DND-41 (cell line): Measurements from ENCODE around the gene TMOD4.
"Not testable (repeated sequence)": the region's sequence is repeated elsewhere in the genome, so short reads cannot be mapped to it uniquely, and the experiment has no call there.

Experiments used
- ATAC-seq: fragments of 200-7000 bp; cut with Tn5 transposase; 3 replicates; pipeline ENCODE4 v1.9.1; 2021; ENCODE audit warnings: low read depth; ENCODE audit not compliant: insufficient read depth
- DNase-seq: peaks from one replicate; pipeline ENCODE4 v3.0.0-alpha.2; 2020
- H2AFZ ChIP-seq: 2 replicates; pipeline ENCODE4 v1.6.0; 2012; ENCODE audit warnings: low read depth, low read length
- H3K27ac ChIP-seq: 2 replicates; pipeline ENCODE4 v1.5.1; 2012; ENCODE audit warnings: low read length, inconsistent platforms
- H3K27me3 ChIP-seq: fragments of 200-600 bp; sonication (generic); 2 replicates; pipeline ENCODE4 v1.6.0; 2012; ENCODE audit warnings: low read length, mild to moderate bottlenecking, inconsistent platforms; ENCODE audit not compliant: insufficient read depth, poor library complexity
- H3K36me3 ChIP-seq: 2 replicates; pipeline ENCODE4 v1.5.1; 2012; ENCODE audit warnings: low read length, inconsistent platforms; ENCODE audit not compliant: insufficient read depth
- H3K4me1 ChIP-seq: 2 replicates; pipeline ENCODE4 v1.5.1; 2012; ENCODE audit warnings: mild to moderate bottlenecking, low read length; ENCODE audit not compliant: insufficient read depth
- H3K4me2 ChIP-seq: 2 replicates; pipeline ENCODE4 v1.6.0; 2012; ENCODE audit warnings: mild to moderate bottlenecking, moderate library complexity, low read length, inconsistent platforms; ENCODE audit not compliant: insufficient read depth
- H3K4me3 ChIP-seq, 2 experiments: fragments of 200-600 bp in 1 of 2; shearing (Covaris generic) in 1 of 2; 2 replicates each; pipeline ENCODE4 v1.5.1; 2012 to 2016; ENCODE audit warnings: inconsistent platforms in 2 of 2, low read length in 2 of 2, mild to moderate bottlenecking in 2 of 2, low read depth in 1 of 2, moderate library complexity in 1 of 2
- H3K79me2 ChIP-seq: 2 replicates; pipeline ENCODE4 v1.6.0; 2012; ENCODE audit warnings: low read length, inconsistent platforms; ENCODE audit not compliant: insufficient read depth
- H3K9ac ChIP-seq: 2 replicates; pipeline ENCODE4 v1.6.0; 2012; ENCODE audit warnings: low read depth, mild to moderate bottlenecking, inconsistent platforms, low read length, moderate library complexity
- H3K9me3 ChIP-seq: 2 replicates; pipeline ENCODE4 v1.5.1; 2012; ENCODE audit warnings: low read length, moderate library complexity, mild to moderate bottlenecking, inconsistent platforms; ENCODE audit not compliant: insufficient read depth, severe bottlenecking
- H4K20me1 ChIP-seq: 2 replicates; pipeline ENCODE4 v1.6.0; 2012; ENCODE audit warnings: low read length; ENCODE audit not compliant: insufficient read depth
- EZH2 ChIP-seq: IDR thresholded peaks from 3 replicates; pipeline ENCODE4 v1.6.1; 2012; ENCODE audit warnings: borderline replicate concordance, low read depth, mild to moderate bottlenecking, moderate library complexity, low read length, inconsistent platforms; ENCODE audit not compliant: severe bottlenecking
- TF ChIP-seq, protein P1 (sequence below): IDR thresholded peaks from 2 replicates; pipeline ENCODE4 v1.5.1; 2012; ENCODE audit warnings: borderline replicate concordance, low read length, moderate library complexity, mild to moderate bottlenecking; ENCODE audit not compliant: poor library complexity, severe bottlenecking; ENCODE audit errors: extremely low read depth

Gene TMOD4

DNA sequence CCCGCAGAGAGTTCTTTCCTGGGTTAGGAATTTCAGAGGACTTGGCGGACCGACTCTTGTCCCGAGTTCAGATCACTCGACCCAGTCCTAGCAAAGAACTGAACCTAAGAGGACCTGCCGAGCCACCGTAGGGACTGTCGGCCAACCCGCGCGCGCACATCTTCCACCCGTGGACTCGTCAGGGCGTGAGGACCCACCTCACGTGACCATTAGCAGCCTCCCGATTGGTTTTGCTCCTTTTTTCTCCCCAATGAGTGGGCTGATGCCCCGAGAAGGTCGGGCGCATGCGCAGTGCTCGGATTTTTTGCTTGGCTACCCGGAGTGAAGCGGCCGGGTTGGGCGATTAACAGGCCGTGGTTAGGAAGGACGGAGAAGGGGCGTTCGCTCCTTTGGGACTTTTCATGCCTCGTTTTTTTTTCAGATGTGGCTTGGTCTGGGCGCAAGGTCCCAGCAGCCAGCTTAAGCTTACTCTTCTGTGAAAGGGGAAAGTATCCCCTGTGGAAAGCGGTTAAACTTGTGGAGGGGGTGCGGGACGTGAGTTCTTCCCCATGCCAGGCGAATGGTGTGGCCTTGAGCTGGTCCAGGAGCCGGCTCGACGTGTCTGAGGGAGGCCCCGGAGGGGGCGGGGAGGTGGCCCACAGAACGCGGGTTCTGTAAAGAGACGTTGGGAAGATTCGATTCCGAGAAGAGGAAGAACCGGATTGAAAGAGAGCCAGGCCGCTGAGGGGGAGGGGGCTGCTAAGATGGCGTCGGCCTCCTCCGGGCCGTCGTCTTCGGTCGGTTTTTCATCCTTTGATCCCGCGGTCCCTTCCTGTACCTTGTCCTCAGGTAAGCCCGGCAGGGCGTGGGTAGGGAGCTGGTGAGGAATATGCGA lies 22.7 kb upstream of the TMOD4 start, which contains the start of gene PIP5K1A:
Gene PIP5K1A, plus strand, starts transcription at position 299 of the 874 bp plus-strand sequence. Its CDS starts 445 bp downstream, at position 744.
- Histone ChIP-seq H3K9me3 (no peaks in the 10 kb centered on the region), H3K79me2 (peaks cover 50% of the 10 kb centered on the region), H3K9ac (peak within 1 kb of the TSS; percentile 75), H2AFZ (peak within 1 kb of the TSS; percentile 84), H4K20me1 (peaks cover 28% of the 10 kb centered on the region; the same call in 1 of the 2 replicates), H3K27me3 (no peaks in the 10 kb centered on the region), H3K36me3 (peaks cover 23% of the 10 kb centered on the region), H3K4me1 (peaks cover 37% of the 10 kb centered on the region), H3K4me2 (peak within 1 kb of the TSS; percentile 75), H3K27ac (peak within 1 kb of the TSS; percentile 93), H3K4me3 (peak within 1 kb of the TSS; percentile 98)
- ATAC-seq (peak; percentile 93), DNase-seq (peak; percentile 98)
- no peak for TF ChIP-seq EZH2
- TF ChIP-seq, protein P1, sequence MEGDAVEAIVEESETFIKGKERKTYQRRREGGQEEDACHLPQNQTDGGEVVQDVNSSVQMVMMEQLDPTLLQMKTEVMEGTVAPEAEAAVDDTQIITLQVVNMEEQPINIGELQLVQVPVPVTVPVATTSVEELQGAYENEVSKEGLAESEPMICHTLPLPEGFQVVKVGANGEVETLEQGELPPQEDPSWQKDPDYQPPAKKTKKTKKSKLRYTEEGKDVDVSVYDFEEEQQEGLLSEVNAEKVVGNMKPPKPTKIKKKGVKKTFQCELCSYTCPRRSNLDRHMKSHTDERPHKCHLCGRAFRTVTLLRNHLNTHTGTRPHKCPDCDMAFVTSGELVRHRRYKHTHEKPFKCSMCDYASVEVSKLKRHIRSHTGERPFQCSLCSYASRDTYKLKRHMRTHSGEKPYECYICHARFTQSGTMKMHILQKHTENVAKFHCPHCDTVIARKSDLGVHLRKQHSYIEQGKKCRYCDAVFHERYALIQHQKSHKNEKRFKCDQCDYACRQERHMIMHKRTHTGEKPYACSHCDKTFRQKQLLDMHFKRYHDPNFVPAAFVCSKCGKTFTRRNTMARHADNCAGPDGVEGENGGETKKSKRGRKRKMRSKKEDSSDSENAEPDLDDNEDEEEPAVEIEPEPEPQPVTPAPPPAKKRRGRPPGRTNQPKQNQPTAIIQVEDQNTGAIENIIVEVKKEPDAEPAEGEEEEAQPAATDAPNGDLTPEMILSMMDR: no peak

DNA sequence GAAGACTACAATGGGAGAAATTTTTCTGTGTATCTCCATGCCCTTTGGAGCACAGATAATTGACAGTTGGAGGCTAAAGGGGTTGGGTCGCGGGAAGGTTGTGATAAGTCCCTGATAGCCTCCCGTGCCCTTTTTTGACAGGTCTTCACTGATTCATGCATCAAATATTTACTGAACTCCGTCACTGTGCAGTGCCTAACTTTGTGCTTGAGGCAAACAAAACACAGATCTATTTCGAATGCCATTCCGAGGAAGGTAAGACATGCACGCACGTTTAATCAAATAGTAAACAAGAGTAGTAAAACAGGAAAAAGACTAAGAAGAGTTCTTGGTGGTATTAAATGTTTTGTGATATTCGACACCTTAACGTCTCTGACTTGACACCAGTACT lies 22.1 kb upstream of the TMOD4 start:
- Histone ChIP-seq H3K4me2 (peak overlapping the region; percentile 75), H3K4me1 (peaks cover 37% of the 10 kb centered on the region), H4K20me1 (peaks cover 26% of the 10 kb centered on the region; the same call in 1 of the 2 replicates), H3K27me3 (no peaks in the 10 kb centered on the region), H3K36me3 (peaks cover 16% of the 10 kb centered on the region), H3K9me3 (no peaks in the 10 kb centered on the region), H2AFZ (peak overlapping the region; percentile 84), H3K79me2 (peaks cover 44% of the 10 kb centered on the region), H3K9ac (peak overlapping the region; percentile 75), H3K27ac (peak overlapping the region; percentile 73), H3K4me3 (peak overlapping the region; percentile 98)
- no peak for TF ChIP-seq EZH2
- TF ChIP-seq, protein P1: no peak
- no peak for ATAC-seq
- DNase-seq: no peak

DNA sequence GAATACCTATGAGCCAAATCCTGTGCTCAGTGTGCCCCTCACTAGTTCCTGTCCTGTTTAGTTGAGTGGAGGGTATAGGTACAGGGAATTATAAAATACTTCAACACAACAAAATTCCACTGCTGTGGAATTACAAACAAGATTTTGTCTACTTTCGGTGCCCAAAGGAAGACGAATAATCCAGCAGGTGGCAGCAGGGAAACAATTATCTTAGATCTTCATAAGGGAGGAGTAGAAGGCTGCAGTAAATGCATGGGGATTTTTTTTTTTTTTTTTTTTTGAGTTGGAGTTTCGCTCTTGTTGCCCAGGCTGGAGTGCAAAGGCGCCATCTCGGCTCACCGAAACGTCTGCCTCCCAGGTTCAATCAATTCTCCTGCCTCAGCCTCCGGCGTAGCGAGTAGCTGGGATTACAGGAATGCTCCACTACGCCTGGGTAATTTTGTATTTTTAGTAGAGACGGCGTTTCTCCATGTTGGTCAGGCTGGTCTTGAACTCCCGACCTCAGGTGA lies 20.6 kb upstream of the TMOD4 start:
- peaks cover 29% of the 10 kb centered on the region for H3K79me2 ChIP-seq
- ATAC-seq (0 out of 3 replicates have a peak, but pooled peaks have one; percentile 17), DNase-seq (peak; percentile 69)
- H3K27ac ChIP-seq: no peak overlapping the region
- TF ChIP-seq, protein P1: peak; percentile 74
- no peak for TF ChIP-seq EZH2
- no peak overlapping the region for H3K9ac ChIP-seq
- H2AFZ ChIP-seq: no peak overlapping the region
- H3K4me1 ChIP-seq: peaks cover 33% of the 10 kb centered on the region
- H3K36me3 ChIP-seq: peaks cover 2% of the 10 kb centered on the region
- no peaks in the 10 kb centered on the region for H3K9me3 ChIP-seq
- H3K4me2 ChIP-seq: peak overlapping the region; percentile 28; the same call in 1 of the 2 replicates
- H4K20me1 ChIP-seq: peaks cover 18% of the 10 kb centered on the region; the same call in 1 of the 2 replicates
- no peak overlapping the region for H3K4me3 ChIP-seq
- H3K27me3 ChIP-seq: no peaks in the 10 kb centered on the region

DNA sequence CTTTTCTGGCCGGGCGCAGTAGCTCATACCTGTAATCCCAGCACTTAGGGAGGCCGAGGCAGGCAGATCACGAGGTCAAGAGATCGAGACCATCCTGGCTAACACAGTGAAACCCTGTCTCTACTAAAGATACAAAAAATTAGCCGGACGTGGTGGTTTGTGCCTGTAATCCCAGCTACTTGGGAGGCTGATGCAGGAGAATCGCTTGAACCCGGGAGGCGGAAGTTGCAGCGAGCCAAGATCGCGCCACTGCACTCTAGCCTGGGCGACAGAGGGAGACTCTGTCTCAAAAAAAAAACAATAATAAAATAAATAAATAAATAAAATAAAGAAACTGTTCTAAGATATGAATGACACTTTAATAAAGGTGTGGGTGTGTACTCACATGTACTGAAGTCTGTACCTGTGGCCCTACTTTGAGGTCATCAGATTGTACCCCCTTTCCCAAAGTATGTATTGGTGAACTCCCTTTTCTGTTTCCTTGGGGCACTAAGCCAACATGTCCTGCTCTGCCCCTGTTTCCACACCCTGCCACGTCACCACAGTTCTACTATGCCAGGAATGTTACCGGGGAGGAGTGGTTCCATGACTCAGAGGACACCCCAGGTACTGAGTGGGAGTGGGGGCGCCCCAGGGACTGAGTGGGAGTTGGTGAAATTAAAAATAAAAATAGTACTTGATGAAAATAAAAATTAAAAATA lies 19.3 kb upstream of the TMOD4 start:
- not testable (repeated sequence) for H2AFZ ChIP-seq, H3K9ac ChIP-seq, DNase-seq, H3K4me2 ChIP-seq, H3K27ac ChIP-seq, H3K9me3 ChIP-seq, ATAC-seq, H3K4me3 ChIP-seq, H3K27me3 ChIP-seq, H3K36me3 ChIP-seq
- Histone ChIP-seq H4K20me1 (peaks cover 12% of the 10 kb centered on the region; the same call in 1 of the 2 replicates), H3K79me2 (peaks cover 17% of the 10 kb centered on the region), H3K4me1 (peaks cover 29% of the 10 kb centered on the region)
